ENCODE measurements around the gene FMNL2.

GRCh38 chr2:152348388-152348787 lies 13.4 kb downstream of the FMNL2 start:
- TF ChIP-seq CTCF (IDR thresholded peaks at IDR 0.05; ENCODE audit: insufficient read depth, low read depth, low read length) (no peak), EZH2 (IDR thresholded peaks at IDR 0.05; ENCODE audit: insufficient read depth, low read length) (no peak)

All from astrocyte (in vitro differentiated cells and primary cell).